Measurements from ENCODE around the gene ALPK3. TPM values are rescaled to one million over a fixed set of nuclear protein-coding genes. Genes with fewer than 3 reads are reported as not detected.

Gene ALPK3
- total and polyA plus RNA-seq, 9 of the 15 experiments (the other 6 are each of a cell fraction or from before 2014, with no cell fraction given): 0.04 to 1.0 (median 0.07) TPM; not detected in 2

- H3K9me3 ChIP-seq (replicated peaks; ENCODE audit: control insufficient read depth, insufficient read depth, low read depth, low read length): no peaks in the 10 kb centered on the region
- peaks cover 11 to 12% of the 10 kb centered on the region in 2 experiments; a peak in 4 of 5 replicates for H3K4me1 ChIP-seq (replicated peaks in 1 of 2; ENCODE audit: control insufficient read depth in 2 of 2, insufficient read depth in 2 of 2, low read length in 2 of 2)
- H3K27ac ChIP-seq (ENCODE audit: extremely low read depth, low read depth, low read length): no peak overlapping the region; the same call in 2 of the 3 replicates
- ChIA-PET CTCF (ENCODE audit: low intra/inter-chr PET ratio) (no interaction called here), POLR2A (interaction anchor here (0.7 to 1.3 kb wide), 3 partner anchors 12 to 151 kb away, joined by 3 read pairs; no protein-coding TSS in a partner anchor)
- H3K9me1 ChIP-seq (ENCODE audit: control insufficient read depth, insufficient read depth, low read length): peaks cover 6% of the 10 kb centered on the region
- H2AFZ ChIP-seq (ENCODE audit: low read depth, low read length): no peak overlapping the region
- BruUV-seq (replicated peaks): no TSS peak
- intact Hi-C loops (cut with micrococcal nuclease) (no loop called here), in situ Hi-C loops (cut with MboI) (no loop called here)
- WGBS (ENCODE audit: insufficient coverage, low coverage, missing lambda C conversion rate): 88% methylated on average over 17 of the region's 17 CpGs
- H3K4me2 ChIP-seq (ENCODE audit: insufficient read depth, low read length): no peak overlapping the region
- no peak for DNase-seq (ENCODE audit: extremely low read depth in 1 of 4, low spot score in 3 of 4)
- H3K36me3 ChIP-seq (ENCODE audit: control insufficient read depth, insufficient read depth, low read length): peaks cover 72% of the 10 kb centered on the region
- FAIRE-seq: no peak
- H3K27me3 ChIP-seq (ENCODE audit: control insufficient read depth in 2 of 2, insufficient read depth in 2 of 2, low read length in 2 of 2): no peaks in the 10 kb centered on the region
- peak overlapping the region in 1 of 2 experiments; percentile 70; a peak in 1 of 4 replicates for H3K9ac ChIP-seq (ENCODE audit: insufficient read depth in 1 of 2, low read depth in 2 of 2, low read length in 2 of 2)
- peaks cover 46% of the 10 kb centered on the region for H3K79me2 ChIP-seq (ENCODE audit: control insufficient read depth, insufficient read depth, low read length)
- peaks cover 9% of the 10 kb centered on the region for H4K20me1 ChIP-seq (replicated peaks; ENCODE audit: control insufficient read depth, insufficient read depth, low read length)
- no peak for ATAC-seq
- no peak overlapping the region for H3K4me3 ChIP-seq
- TF ChIP-seq POLR2G (IDR thresholded peaks at IDR 0.05; ENCODE audit: low read depth, low read length): peak; percentile 51
- TF ChIP-seq ILK (tag; IDR thresholded peaks at IDR 0.05; ENCODE audit: borderline replicate concordance, low read depth): no peak
These were observed 32.9 kb upstream of the ALPK3 start for GRCh38 chr15:84784262-84784661.

GRCh38 chr15:84785053-84785452 is 32.1 kb upstream of the ALPK3 start:
- Histone ChIP-seq H3K4me1 (replicated peaks in 1 of 2; ENCODE audit: control insufficient read depth in 2 of 2, insufficient read depth in 2 of 2, low read length in 2 of 2) (peaks cover 11 to 12% of the 10 kb centered on the region in 2 experiments; a peak in 4 of 5 replicates), H3K79me2 (ENCODE audit: control insufficient read depth, insufficient read depth, low read length) (peaks cover 47% of the 10 kb centered on the region), H3K9me3 (replicated peaks; ENCODE audit: control insufficient read depth, insufficient read depth, low read depth, low read length) (no peaks in the 10 kb centered on the region), H3K27me3 (ENCODE audit: control insufficient read depth in 2 of 2, insufficient read depth in 2 of 2, low read length in 2 of 2) (no peaks in the 10 kb centered on the region), H2AFZ (ENCODE audit: low read depth, low read length) (no peak overlapping the region), H3K9ac (ENCODE audit: insufficient read depth in 1 of 2, low read depth in 2 of 2, low read length in 2 of 2) (no peak overlapping the region), H4K20me1 (replicated peaks; ENCODE audit: control insufficient read depth, insufficient read depth, low read length) (peaks cover 9% of the 10 kb centered on the region), H3K9me1 (ENCODE audit: control insufficient read depth, insufficient read depth, low read length) (peaks cover 6% of the 10 kb centered on the region), H3K36me3 (ENCODE audit: control insufficient read depth, insufficient read depth, low read length) (peaks cover 72% of the 10 kb centered on the region), H3K27ac (ENCODE audit: extremely low read depth, low read depth, low read length) (peak overlapping the region; percentile 25; the same call in 1 of the 3 replicates), H3K4me3 (no peak overlapping the region), H3K4me2 (ENCODE audit: insufficient read depth, low read length) (no peak overlapping the region)
- BruUV-seq (replicated peaks): no TSS peak
- peak; percentile 92 for FAIRE-seq
- peak; percentile 33 to 71 (median 52) for DNase-seq (ENCODE audit: extremely low read depth in 1 of 4, low spot score in 3 of 4)
- 50% methylated on average over 4 of the region's 5 CpGs for WGBS (ENCODE audit: insufficient coverage, low coverage, missing lambda C conversion rate)
- ChIA-PET POLR2A (interaction anchor here (0.7 to 1.3 kb wide), 5 partner anchors 9 to 151 kb away, joined by 3 read pairs; no protein-coding TSS in a partner anchor), CTCF (ENCODE audit: low intra/inter-chr PET ratio) (no interaction called here)
- in situ Hi-C loops (cut with MboI) (no loop called here), intact Hi-C loops (cut with micrococcal nuclease) (loop anchor here (5.0 kb wide), 2 partner anchors 33 to 68 kb away; partner anchors contain the start of gene SEC11A)
- ATAC-seq: peak; percentile 89
- TF ChIP-seq MGA (IDR thresholded peaks at IDR 0.05): peak; percentile 58; the same call in 1 of the 2 replicates

Data from K562 (cell line).